ENCODE results near the gene IGF2BP1.

The IGF2BP1 gene

DNA sequence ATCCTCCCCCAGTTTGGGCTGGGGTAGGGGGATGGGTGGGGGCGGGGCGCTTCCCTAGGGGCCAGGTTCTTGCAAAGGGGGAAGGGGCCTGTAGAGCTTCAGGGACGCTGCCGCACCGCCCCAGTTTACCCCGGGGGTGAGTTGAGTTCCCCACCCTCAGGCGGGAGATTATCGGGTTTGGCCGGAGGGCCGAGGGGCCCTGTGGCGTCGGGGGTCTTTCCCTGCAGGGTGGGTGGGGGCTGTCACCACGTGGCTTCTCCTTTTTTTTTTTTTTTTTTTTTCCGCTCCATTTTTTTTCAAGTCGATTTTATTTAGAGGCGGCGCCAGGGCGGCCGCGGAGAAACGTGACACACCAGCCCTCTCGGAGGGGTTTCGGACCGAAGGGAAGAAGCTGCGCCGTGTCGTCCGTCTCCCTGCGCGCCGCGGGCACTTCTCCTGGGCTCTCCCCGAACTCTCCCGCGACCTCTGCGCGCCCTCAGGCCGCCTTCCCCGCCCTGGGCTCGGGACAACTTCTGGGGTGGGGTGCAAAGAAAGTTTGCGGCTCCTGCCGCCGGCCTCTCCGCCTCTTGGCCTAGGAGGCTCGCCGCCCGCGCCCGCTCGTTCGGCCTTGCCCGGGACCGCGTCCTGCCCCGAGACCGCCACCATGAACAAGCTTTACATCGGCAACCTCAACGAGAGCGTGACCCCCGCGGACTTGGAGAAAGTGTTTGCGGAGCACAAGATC is at the start of gene IGF2BP1:
Gene IGF2BP1, plus strand, starts transcription at position 283 of the 724 bp plus-strand sequence. Its CDS starts 361 bp downstream, at position 644.
- DNase-seq (ENCODE audit: low read depth, low spot score): no peak

DNA sequence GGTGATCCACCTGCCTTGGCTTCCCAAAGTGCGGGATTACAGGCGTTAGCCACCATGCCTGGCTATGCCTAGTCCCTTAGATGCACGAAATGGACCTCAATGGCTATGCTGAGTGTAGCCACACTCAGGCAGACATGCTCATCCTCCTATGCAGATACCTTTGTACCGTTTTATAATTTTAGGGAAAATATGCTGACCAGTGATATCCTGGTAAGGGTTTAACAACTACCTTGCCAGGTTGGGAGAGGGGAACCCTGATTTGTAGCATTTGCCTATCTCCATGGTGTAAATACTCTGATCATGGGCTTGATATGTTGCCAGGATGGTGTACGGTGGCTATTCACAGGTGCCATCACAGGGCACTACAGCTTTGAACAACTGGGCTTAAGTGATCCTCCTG is 45.6 kb upstream of the IGF2BP1 start:
- no peak for DNase-seq (ENCODE audit: low read depth, low spot score)

DNA sequence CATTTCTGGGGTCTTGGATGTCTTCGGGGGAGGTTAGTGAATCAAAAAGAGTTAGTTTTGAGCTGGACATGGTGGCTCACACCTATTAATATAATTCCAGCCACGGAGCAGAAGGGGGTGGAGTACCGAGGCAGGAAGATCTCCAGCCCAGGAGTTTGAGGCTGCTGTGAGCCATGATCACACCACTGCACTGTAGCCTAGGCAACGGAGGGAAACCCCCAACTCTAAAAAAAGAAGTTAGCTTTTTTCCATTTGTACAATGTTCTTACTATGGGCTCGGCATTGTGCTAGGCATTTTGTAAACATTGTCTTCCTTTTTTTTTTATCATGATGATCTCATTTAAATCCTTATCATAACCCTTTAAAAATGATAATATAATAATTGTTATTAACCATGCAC is 44.3 kb upstream of the IGF2BP1 start:
- DNase-seq (ENCODE audit: low read depth, low spot score): no peak

DNA sequence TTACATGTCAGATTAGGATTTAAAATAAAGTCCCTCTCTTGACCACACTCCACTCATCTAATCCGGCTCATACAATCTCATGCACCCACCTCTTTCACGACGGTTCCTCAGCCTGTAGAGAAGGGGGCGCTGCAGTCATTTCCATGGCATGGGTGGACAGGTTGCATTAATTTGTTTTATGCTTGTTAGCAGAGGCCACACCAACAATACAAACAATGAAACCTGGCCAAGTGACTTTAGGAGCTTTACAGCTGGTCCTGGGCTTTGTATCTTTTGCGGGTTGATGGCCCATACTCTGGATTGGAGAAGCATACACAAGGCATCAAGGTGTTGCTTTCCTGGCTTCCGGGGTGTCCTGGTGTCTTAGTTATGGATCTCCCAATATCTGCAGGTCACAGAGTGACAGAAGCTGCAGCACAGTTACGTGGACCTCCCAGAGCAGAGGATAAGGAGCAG is 42.9 kb upstream of the IGF2BP1 start:
- DNase-seq (ENCODE audit: low read depth, low spot score): no peak

DNA sequence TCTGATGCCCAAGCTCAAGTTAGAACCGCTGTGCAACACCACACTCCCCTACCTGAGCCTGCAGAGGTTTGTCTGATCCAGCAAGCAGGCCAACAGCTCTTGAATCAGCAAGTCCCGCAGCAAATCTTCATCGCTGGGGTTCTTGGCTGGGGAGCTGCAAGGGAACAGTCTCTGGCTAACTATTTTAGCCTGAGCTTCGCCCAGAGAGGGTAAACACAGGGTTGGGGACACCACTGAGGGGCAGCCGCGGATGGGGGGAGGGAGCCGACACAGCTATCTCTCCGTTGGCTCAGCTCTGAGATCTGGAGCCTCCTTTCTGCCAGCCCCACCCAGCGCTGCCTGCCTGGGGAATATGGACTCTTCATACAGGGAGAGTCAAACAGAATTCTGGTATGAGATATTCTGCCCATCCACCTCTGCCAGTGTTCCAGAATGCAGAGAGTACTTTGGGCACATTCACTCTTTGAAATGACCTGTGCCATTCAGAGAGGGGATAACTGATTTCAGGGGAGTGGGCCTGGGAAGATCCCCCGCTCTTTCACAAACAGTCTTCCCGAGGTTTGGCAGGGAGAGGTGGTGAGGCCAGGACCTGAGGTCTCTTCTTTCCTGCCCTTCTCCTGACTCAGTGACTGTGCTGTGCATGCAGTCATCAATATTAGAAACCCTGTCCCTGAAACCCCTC is 36.2 kb upstream of the IGF2BP1 start:
- no peak for DNase-seq (ENCODE audit: low read depth, low spot score)

DNA sequence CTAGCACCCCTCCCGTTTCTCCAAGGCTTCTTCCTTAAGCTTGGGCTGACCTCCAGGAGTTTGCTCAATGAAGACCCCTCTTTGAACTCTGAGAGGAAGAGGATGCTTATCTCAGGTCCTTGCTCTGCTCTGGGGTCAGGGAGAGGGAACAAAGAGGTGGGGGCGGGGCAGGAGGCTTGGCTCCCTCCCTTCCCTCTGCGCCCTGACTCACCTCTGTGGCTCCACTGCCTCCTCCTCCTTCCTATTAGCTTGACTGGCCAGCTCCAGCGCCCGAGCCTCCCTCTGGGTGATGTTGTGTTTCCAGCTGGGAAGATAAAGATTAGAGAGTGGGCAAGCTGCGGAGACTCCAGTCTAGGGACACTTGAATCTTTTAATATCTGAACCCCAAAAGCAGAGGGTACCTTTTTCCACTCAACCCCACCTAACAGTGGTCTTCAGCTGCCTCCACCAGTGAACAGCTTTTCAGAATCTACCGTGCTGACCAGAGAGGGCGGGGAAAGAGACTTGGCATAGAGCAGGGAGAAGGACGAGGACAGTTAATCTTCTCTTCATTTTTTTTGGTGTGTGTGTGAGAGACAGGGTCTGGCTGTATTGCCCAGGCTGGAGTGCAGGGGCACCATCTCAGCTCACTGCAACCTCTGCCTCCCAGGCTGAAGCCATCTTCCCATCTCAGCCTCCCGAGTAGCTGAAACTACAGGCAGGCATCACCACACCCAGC is 35.5 kb upstream of the IGF2BP1 start:
- DNase-seq (ENCODE audit: low read depth, low spot score): no peak

DNA sequence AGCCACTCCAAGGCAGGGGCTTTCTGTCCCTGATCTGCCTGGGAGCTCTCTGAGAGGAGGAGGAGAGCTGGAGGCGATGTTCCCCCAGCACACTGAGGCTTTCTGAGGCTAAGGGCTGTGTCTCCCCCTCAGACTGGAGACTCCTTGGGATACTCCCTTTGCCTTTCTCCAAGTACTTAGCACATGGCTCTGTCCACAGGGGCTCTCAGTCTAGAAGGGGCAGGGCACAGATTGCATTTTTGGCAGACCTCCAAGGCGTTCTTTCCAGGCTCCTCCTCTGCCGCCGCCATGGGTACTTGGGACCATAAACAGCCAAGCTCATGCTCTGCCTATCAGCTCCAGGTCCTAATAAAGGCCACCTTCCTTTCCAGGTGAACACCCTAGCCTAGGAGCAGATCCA is 27.0 kb upstream of the IGF2BP1 start:
- no peak for DNase-seq (ENCODE audit: low read depth, low spot score)

DNA sequence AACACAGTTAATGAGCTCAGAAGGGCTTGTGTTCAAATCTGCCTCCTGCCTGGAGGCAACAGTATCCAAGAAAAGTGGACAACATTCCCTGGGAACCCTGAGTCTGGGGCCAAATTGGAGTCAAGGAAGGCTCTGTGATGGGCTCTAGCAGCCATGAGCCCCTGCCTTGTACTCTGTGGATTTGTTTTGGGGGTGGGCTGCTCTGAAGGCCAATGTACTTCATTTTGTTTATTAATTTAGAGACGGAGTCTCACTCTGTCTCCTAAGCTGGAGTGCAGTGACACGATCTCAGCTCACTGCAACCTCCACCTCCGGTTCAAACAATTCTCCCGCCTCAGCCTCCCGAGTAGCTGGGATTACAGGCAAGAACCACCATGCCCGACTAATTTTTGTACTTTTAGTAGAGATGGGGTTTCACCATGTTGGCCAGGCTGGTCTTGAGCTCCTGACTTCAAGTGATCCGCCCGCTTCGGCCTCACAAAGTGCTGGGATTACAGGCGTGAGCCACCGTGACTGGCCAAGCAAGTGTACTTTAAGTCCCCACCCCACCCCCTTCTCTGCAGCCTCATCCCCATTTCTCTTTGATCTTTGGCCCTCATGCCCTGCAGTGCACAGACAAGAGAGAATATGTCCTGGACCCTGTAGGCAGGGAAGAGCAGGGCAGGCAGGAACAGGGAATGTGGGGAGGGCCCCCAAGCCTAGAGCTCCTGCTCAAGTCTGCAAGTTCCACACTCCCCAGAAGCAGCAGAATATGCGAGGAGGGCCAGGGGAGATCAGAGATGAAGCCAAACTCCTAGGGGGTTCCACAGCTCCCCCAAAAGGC is 26.1 kb upstream of the IGF2BP1 start:
- DNase-seq (ENCODE audit: low read depth, low spot score): no peak

DNA sequence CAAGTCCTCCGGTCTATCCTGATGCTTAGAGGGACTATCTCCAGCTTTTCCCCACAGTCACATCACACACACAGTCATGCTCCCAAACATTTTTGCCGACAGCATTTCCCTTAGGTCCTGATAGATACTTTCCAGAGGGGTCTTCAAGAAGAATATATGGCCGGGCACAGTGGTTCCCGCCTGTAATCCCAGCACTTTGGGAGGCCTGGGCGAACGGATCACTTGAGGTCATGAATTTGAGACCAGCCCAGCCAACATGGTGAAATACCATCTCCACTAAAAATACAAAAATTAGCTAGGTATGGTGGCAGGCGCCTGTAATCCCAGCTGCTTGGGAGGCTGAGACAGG is 24.5 kb upstream of the IGF2BP1 start:
- DNase-seq (ENCODE audit: low read depth, low spot score): no peak

DNA sequence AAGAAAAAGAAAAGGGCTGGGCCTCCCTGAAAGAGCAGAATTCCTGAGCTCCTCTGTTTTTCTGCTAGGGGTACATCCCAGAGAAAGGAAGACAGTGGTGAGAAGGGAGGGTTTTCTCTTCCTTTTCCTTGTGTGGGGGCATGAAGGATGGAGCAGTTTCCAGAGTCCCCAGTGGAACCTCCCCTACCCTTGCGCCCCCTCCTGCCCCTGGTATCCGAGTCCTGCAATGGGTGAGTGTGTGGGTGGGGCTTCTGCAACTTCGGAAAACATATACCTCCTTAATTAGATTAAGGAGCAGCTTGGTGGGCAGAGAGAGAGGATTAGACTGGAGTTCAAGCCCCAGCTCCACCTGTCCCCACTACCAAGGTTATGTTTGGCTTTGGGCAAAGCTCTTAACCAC is 23.4 kb upstream of the IGF2BP1 start:
- no peak for DNase-seq (ENCODE audit: low read depth, low spot score)

DNA sequence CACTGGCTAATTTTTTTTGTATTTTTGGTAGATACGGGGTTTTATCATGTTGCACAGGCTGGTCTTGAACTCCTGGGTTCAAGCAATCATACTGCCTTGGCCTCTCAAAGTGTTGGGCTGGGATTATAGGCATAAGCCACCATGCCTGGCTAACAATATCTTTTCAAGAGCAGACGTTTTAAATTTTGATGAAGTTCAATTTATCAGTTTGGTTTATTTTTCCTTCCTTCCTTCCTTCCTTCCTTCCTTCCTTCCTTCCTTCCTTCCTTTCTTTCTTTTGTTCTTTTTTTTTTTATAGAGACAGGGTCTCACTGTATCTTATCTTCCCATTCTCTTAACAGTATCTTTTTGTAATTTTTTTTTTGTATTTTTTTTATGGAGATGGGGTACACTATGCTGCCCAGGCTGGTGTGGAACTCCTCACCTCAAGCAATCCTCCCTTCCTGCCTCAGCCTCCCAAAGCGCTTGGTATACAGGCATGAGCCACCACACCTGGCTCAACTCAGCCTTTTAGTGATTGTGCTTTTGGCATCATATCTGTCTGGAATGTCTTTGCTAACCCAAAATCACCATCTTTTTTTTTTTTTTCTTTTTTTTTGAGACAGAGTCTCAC is 15.2 kb upstream of the IGF2BP1 start:
- DNase-seq (ENCODE audit: low read depth, low spot score): no peak

DNA sequence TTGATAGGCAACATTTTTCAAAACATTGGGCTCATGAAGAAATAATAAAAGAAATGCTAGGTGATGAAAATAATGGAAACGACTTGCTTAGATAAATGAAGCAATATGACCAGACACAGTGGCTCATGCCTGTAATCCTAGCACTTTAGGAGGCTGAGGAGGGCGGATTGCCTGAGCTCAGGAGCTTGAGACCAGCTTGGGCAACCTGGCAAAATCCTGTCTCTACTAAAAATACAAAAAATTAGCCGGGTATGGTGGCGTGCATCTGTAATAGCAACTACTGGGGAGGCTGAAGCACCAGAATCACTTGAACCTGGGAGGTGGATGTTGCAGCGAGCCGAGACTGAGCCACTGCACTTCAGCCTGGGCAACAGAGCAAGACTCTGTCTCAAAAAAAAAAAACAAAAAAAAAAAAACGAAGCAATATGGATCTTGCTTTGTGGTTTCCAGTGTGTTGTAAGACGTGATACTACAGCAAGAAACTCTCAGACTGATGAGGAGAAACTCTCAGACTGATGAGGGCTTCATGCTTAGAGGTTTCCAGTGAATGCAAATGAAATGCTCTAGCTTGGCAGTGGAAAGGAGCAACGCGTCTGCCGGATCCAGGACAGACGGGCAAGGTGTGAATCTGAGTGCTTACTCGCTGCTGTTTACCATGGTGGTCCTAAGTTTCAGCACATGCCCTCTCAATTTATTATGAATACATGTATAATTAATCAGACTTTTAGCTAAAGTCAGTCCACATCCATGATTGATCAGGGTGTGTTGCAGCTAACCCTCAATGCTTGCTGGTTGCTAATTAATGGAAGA is 11.5 kb upstream of the IGF2BP1 start:
- DNase-seq (ENCODE audit: low read depth, low spot score): no peak

DNA sequence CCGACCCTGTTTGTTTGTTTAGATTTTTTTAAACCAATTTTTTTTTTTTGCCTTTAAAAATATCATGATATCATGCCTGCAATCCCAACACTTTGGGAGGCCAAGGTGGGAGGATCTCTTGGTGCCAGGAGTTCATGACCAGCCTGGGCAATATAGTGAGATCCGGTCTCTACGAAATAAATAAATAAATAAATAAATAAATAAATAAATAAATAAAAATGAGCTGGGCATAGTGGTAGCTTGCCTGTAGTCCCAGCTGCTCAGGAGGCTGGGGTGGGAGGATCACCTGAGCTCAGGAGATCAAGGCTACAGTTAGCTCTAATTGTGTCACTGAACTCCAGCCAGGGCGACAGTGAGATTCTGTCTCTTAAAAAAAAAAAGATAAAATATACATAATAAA is 8.1 kb upstream of the IGF2BP1 start:
- no peak for DNase-seq (ENCODE audit: low read depth, low spot score)

DNA sequence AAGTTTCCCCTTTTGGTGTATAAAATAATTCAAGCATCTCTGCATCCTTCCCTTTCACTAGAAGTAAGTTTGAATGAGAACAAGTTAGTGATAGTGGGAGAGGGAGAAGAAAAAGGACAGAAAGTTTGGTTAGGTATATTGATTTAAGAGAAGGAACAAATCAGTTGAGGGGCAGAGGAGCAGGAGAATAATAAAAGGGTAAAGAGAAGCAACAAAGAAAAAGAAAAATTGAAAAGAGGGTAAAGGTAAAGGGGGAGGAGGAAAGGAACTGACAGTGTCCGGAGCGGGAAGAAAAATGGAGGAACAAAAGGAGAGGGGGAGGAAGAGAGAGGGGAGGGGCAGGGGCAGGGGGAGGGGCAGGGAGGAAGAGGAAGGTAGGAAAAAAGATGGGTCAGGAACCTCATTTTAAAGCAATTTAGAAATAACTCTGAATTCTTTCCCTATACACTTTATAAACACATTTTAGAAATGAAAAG is 6.3 kb upstream of the IGF2BP1 start:
- no peak for DNase-seq (ENCODE audit: low read depth, low spot score)

DNA sequence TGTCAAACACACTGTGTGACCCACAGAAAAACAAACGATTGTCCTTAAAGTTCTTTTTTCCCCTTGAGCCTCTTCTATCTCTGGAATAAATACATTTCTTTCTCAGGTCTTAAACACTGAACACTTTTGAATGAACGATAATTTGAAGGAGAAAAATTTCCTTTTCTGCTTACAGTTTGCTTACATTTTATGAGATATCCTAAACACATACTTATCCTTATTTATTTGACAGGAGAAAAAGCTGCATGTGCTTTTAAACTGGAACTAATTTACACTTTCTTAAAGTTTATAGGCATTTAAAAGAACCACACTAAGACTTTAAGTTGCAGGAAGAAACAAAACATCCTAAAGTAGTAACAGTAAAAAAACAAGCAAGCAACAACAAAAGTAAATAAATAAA is 4.7 kb upstream of the IGF2BP1 start:
- DNase-seq (ENCODE audit: low read depth, low spot score): no peak

DNA sequence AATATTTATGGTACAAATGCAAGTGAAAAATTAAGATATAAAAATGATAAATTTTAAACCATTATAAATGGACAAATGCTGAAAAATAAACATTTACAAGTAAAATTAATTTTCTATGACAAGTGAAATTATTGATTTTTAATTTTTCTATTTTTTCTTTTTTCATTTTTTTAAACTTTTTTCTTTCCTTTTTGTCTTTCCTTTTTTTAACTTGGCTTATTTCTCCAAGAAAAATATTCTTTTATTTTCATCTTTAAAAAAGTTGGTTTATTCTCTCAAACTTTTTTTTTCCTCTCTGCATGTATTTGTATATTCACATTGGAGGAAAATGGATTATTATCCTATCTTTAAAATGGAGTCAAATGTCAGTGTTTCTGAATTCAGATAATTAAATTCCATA is 3.9 kb upstream of the IGF2BP1 start:
- no peak for DNase-seq (ENCODE audit: low read depth, low spot score)

DNA sequence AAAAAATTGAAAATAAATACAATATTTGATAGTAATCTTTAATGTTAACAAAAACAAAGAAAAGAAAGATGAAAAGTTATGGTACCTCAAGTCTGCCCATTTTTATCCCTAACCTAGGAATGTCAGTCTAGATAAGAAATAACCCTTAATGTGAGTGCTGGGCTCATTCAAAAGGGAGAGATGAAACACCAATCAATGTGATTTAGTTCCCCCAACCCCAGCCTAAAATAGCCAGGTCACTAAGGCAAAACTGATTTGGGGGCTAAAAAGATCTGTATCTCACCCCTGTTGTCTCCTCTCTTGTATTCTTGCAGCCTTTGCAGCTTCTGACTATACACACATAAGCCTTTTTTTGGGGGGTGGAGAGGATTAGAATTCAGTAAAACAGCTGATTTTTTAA is 3.2 kb upstream of the IGF2BP1 start:
- no peak for DNase-seq (ENCODE audit: low read depth, low spot score)

DNA sequence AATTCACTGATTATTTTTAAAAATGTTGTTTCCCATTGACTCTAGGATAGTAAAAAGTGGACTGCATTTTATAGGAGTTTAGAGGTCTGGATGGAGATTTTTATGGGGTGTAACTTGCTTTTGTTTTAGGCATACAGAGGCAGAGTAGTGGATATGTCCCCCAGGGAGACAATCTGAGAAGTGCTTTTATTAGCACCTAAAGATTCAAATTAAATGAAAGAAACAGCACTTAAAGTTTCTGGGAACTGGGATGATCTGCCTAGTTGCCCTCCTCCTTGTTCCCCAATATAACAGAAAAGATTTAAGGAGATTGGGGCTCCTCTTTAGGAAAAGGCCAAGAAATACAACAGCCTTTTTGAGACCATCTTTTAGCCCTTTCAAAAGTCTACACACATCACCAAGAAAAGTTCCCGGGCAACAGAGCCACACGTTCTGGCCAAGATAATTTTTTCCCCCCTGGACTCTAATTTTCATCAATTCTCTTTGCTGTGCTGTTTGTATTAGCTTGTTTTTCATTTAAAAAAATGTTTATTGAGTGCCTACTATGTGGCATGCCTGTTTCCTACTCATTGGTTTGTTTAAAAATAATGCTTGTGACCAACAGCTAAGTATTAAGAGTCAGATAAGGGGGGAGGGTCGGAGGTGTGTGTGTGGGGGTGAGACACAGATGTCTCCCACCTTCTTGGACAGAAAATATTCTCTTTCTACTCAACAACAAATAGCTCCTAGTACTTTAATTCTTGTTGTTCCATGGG is 2.5 kb upstream of the IGF2BP1 start:
- no peak for DNase-seq (ENCODE audit: low read depth, low spot score)

DNA sequence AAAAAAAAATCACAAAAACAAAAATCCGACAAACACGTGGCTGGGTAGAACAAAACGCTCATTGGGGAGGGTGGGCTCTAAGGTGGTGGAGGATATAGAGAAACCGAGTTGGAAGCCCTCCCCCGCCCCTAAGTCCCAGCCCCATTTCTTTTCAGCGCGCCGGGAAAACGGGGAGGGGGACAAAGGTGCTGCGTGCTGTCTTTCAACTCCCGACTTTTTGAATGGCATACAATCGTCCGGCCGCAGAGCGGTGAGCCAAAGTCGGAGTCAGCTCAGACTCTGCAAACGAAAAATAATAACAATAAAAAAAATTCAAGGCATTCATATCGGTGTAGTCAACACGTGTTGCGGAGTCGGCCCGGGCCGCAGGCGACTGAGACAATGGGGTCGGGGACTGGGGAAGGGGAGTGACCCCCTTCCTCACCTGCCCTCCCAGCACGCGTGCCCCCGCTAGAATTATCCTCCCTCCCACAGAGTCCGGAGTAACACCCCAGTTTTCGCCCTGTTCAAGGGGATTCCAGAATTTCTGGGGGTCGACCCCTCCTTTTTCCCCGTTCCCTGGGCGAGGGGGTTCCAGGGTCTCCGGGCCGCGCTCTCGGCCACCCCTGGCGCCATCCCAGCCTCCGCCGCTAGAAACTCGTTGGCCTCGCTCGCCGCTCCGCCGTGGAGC is 1.7 kb upstream of the IGF2BP1 start:
- no peak for DNase-seq (ENCODE audit: low read depth, low spot score)
